ENCODE results near the gene GFI1. TPM values are rescaled to one million over a fixed set of nuclear protein-coding genes. Genes with fewer than 3 reads are reported as not detected.

The GFI1 gene
- total RNA-seq, 4 donors from 2014 or later: 0.26 to 2.4 (median 0.95) TPM; not detected in 1

Other genes with a start within 250 kb of the GFI1 start
- 10 to 100 TPM in 3 of 4 donors, 1 to 10 TPM in 1; 2.0 to 24.6 (median 13.4) TPM for gene GLMN, start 187.9 kb downstream of the GFI1 start, total RNA-seq
- 100 to 1,000 TPM in 1 of 4 donors, 10 to 100 TPM in 2, 1 to 10 TPM in 1; 7.6 to 131 (median 54.9) TPM for gene RPAP2, start 187.9 kb downstream of the GFI1 start, total RNA-seq

Measured in uterus (tissue), 4 donors.